CD4-positive, alpha-beta T cell treated with Interleukin-15 for 1 hour (primary cell): Measurements from ENCODE around the gene RHOT2.

Source experiments
- DNase-seq: peaks from one replicate; pipeline ENCODE4 v3.0.0-alpha.2; 2020

RHOT2 gene

GRCh38 chr16:716768-717325 is 48.9 kb downstream of the RHOT2 start:
- DNase-seq, result no peak

- no peak for DNase-seq
Measured at GRCh38 chr16:717450-718245, 49.7 kb downstream of the RHOT2 start.

GRCh38 chr16:718389-718788 is 50.5 kb downstream of the RHOT2 start:
- DNase-seq, result no peak

GRCh38 chr16:718922-719321 is 51.0 kb downstream of the RHOT2 start:
- no peak for DNase-seq

GRCh38 chr16:719815-720446 is 52.0 kb downstream of the RHOT2 start:
- no peak for DNase-seq

- DNase-seq, result no peak
Measured at GRCh38 chr16:720447-720989, 52.6 kb downstream of the RHOT2 start.

- peak; percentile 85 for DNase-seq
Measured at GRCh38 chr16:720990-721764, 53.2 kb downstream of the RHOT2 start, which contains the start of gene ANTKMT. ANTKMT (plus strand) TSS chr16:721146; CDS start chr16:721275, 129 bp downstream.

- DNase-seq, result no peak
Measured at GRCh38 chr16:721765-722540, 54.0 kb downstream of the RHOT2 start.

GRCh38 chr16:722835-723633 is 55.1 kb downstream of the RHOT2 start:
- no peak for DNase-seq

- no peak for DNase-seq
Measured at GRCh38 chr16:723695-724094, 55.8 kb downstream of the RHOT2 start.
